ENCODE results near the gene RNF145. TPM values are rescaled to one million over a fixed set of nuclear protein-coding genes. Genes with fewer than 3 reads are reported as not detected.

RNF145 gene
- polyA plus RNA-seq, 2 donors = 26.2 to 48.6 TPM

DNA sequence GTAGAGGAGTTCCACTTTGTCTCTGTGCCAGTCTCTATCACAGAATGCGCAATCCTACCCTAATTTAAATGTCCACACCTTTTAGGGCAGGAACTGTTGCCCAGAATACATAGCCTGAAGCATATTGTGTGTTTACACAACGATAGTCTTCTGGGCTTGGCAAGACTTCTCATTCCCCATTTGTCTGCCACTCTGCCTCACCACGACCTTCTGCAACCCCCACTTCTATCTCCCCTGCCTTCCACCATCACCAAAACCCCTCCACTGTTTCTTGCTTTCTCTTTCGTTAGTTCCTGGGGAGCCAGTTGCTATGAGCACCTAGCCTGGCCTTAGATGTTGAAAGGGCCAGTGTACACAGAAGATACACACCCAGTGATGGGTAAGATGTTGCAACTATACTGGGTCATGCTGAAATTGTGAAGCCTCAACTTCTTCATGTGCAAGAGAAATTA is 883 bp upstream of the RNF145 start:
- 37 to 39% methylated on average over 4 of the region's 4 CpGs for WGBS, 2 donors
- Histone ChIP-seq H3K36me3 (ENCODE audit: control insufficient read depth in 2 of 2, insufficient read depth in 2 of 2, low read length in 1 of 2) (no peaks in the 10 kb centered on the region), H3K4me3 (ENCODE audit: low read depth in 1 of 2, low read length in 2 of 2) (peak overlapping the region; percentile 0 to 82), H3K27ac (ENCODE audit: low read depth in 2 of 2, low read length in 1 of 2) (peak overlapping the region; percentile 97 to 98), H3K27me3 (ENCODE audit: control insufficient read depth in 1 of 2, insufficient read depth in 2 of 2, low read length in 2 of 2) (no peaks in the 10 kb centered on the region), H3K9me3 (ENCODE audit: control insufficient read depth in 2 of 2, insufficient read depth in 1 of 2, low read depth in 1 of 2, low read length in 1 of 2) (no peaks in the 10 kb centered on the region), H3K4me1 (ENCODE audit: control insufficient read depth in 2 of 2, insufficient read depth in 2 of 2, low read length in 1 of 2) (peaks cover 0 to 3% of the 10 kb centered on the region in 2 donors)

GRCh38 chr5:159208514-159209437 is 577 bp downstream of the RNF145 start:
- H3K4me1 ChIP-seq (ENCODE audit: control insufficient read depth in 2 of 2, insufficient read depth in 2 of 2, low read length in 1 of 2) = peaks cover 0 to 3% of the 10 kb centered on the region in 2 donors
- no peaks in the 10 kb centered on the region for H3K27me3 ChIP-seq (ENCODE audit: control insufficient read depth in 1 of 2, insufficient read depth in 2 of 2, low read length in 2 of 2)
- H3K27ac ChIP-seq (ENCODE audit: low read depth in 2 of 2, low read length in 1 of 2) = peak overlapping the region; percentile 97 to 98
- H3K36me3 ChIP-seq (ENCODE audit: control insufficient read depth in 2 of 2, insufficient read depth in 2 of 2, low read length in 1 of 2) = no peaks in the 10 kb centered on the region
- H3K4me3 ChIP-seq (ENCODE audit: low read depth in 1 of 2, low read length in 2 of 2) = peak overlapping the region; percentile 82 to 97
- 0% methylated on average over 36 to 65 of the region's 65 CpGs for WGBS, 2 donors
- no peaks in the 10 kb centered on the region for H3K9me3 ChIP-seq (ENCODE audit: control insufficient read depth in 2 of 2, insufficient read depth in 1 of 2, low read depth in 1 of 2, low read length in 1 of 2)

DNA sequence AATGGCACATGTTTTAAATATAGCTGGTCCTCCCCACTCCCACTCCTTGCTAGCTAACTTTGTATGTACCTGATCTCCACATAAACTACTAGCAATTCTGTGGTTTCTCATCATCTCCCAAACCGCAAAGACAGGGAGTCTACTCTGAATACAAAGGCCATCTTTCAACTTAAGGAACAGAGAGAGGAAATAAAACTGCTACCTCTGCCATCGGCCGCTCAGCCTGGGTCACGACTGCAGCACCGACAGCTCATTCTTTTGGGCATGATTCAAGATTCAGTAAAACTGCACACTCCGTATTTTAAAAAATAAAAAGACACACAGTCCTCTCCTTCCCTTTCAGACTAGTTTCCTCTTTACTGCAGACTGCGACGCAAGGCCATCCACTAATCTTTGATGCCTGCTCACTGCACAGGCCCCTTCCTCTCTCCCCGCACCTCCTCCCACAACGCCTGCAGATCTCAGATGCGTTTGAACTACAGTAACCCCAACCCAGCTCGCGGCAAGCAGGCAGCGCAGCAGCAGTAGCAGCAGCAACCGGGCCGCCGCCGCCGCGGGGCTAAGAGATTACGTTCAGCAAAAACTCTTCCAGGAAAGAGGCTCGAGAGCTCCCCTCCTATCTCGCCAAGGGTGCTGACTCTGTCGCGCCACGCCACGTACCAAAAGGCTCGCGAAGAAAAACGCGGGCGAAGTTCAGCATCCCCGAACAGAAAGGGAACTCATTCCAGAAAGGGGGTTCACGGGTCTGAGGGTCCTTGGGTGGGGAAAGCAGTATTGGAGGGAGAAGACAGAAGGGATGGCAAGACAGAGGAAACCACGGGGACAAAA is 1.5 kb downstream of the RNF145 start:
- Histone ChIP-seq H3K36me3 (ENCODE audit: control insufficient read depth in 2 of 2, insufficient read depth in 2 of 2, low read length in 1 of 2) (no peaks in the 10 kb centered on the region), H3K4me3 (ENCODE audit: low read depth in 1 of 2, low read length in 2 of 2) (peak overlapping the region; percentile 82 to 97), H3K27me3 (ENCODE audit: control insufficient read depth in 1 of 2, insufficient read depth in 2 of 2, low read length in 2 of 2) (no peaks in the 10 kb centered on the region), H3K27ac (ENCODE audit: low read depth in 2 of 2, low read length in 1 of 2) (peak overlapping the region; percentile 97 to 98), H3K4me1 (ENCODE audit: control insufficient read depth in 2 of 2, insufficient read depth in 2 of 2, low read length in 1 of 2) (peaks cover 0 to 3% of the 10 kb centered on the region in 2 donors), H3K9me3 (ENCODE audit: control insufficient read depth in 2 of 2, insufficient read depth in 1 of 2, low read depth in 1 of 2, low read length in 1 of 2) (no peaks in the 10 kb centered on the region)
- WGBS, 2 donors = 0% methylated on average over 35 of the region's 35 CpGs

DNA sequence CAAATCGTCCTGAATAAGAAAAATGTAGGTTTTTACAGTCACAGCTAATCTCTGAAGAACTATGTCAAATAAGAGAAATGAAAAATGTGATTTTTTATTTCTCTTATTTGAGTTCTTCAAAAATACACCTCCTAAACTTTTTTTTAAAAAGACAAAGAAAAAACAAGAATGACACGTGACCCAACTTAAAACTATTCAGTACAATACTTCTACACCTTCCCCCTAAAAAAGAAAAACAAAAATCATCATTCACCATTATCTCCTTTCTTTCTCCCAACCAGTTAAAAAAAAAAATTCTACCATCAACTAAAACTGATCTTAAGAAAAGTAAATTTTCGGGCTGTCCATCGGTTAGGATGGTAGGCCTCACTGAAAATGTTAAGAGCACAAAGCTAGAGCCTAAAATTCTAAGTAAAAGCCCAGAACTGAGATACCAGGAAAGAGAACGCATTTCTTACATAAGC is 2.1 kb downstream of the RNF145 start:
- H3K4me1 ChIP-seq (ENCODE audit: control insufficient read depth in 2 of 2, insufficient read depth in 2 of 2, low read length in 1 of 2) = peaks cover 0 to 3% of the 10 kb centered on the region in 2 donors
- H3K9me3 ChIP-seq (ENCODE audit: control insufficient read depth in 2 of 2, insufficient read depth in 1 of 2, low read depth in 1 of 2, low read length in 1 of 2) = no peaks in the 10 kb centered on the region
- 5 to 17% methylated on average over 5 of the region's 5 CpGs for WGBS, 2 donors
- H3K27me3 ChIP-seq (ENCODE audit: control insufficient read depth in 1 of 2, insufficient read depth in 2 of 2, low read length in 2 of 2) = no peaks in the 10 kb centered on the region
- peak overlapping the region; percentile 82 to 97 for H3K4me3 ChIP-seq (ENCODE audit: low read depth in 1 of 2, low read length in 2 of 2)
- no peaks in the 10 kb centered on the region for H3K36me3 ChIP-seq (ENCODE audit: control insufficient read depth in 2 of 2, insufficient read depth in 2 of 2, low read length in 1 of 2)
- peak overlapping the region; percentile 97 to 98 for H3K27ac ChIP-seq (ENCODE audit: low read depth in 2 of 2, low read length in 1 of 2)

- Histone ChIP-seq H3K27ac (ENCODE audit: low read depth in 2 of 2, low read length in 1 of 2) (peak overlapping the region in 1 of 2 donors; percentile 69), H3K27me3 (ENCODE audit: control insufficient read depth in 1 of 2, insufficient read depth in 2 of 2, low read length in 2 of 2) (no peaks in the 10 kb centered on the region), H3K4me1 (ENCODE audit: control insufficient read depth in 2 of 2, insufficient read depth in 2 of 2, low read length in 1 of 2) (peaks cover 0 to 3% of the 10 kb centered on the region in 2 donors), H3K36me3 (ENCODE audit: control insufficient read depth in 2 of 2, insufficient read depth in 2 of 2, low read length in 1 of 2) (no peaks in the 10 kb centered on the region), H3K9me3 (ENCODE audit: control insufficient read depth in 2 of 2, insufficient read depth in 1 of 2, low read depth in 1 of 2, low read length in 1 of 2) (no peaks in the 10 kb centered on the region), H3K4me3 (ENCODE audit: low read depth in 1 of 2, low read length in 2 of 2) (peak overlapping the region in 1 of 2 donors; percentile 82)
- WGBS, 2 donors = 18 to 35% methylated on average over 2 of the region's 2 CpGs
Measured at GRCh38 chr5:159206818-159207217, 2.5 kb downstream of the RNF145 start.

DNA sequence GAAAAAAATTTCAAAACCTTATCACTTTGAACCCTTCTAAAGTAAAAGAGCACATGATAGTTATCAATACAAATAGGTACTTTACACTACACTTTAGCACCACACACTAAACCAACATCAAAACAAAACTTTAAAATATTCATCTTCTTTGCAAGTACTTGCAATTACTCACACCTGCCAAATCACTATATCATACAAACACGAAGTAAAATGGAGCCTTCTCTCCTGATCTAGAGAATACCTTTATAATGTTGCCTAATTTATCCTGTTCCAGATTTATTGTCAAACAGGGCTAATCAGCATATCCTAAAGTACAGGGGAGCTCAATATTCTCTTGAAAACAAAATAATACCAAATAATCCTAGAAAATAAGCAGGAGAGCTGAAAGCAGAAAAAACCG is 3.0 kb downstream of the RNF145 start:
- 22 to 32% methylated on average over 2 of the region's 2 CpGs for whole genome bisulfite sequencing, 2 donors
- H3K36me3 ChIP-seq (ENCODE audit: control insufficient read depth in 2 of 2, insufficient read depth in 2 of 2, low read length in 1 of 2) = no peaks in the 10 kb centered on the region
- peak overlapping the region in 1 of 2 donors; percentile 82 for H3K4me3 ChIP-seq (ENCODE audit: low read depth in 1 of 2, low read length in 2 of 2)
- peaks cover 0 to 3% of the 10 kb centered on the region in 2 donors for H3K4me1 ChIP-seq (ENCODE audit: control insufficient read depth in 2 of 2, insufficient read depth in 2 of 2, low read length in 1 of 2)
- no peaks in the 10 kb centered on the region for H3K9me3 ChIP-seq (ENCODE audit: control insufficient read depth in 2 of 2, insufficient read depth in 1 of 2, low read depth in 1 of 2, low read length in 1 of 2)
- H3K27me3 ChIP-seq (ENCODE audit: control insufficient read depth in 1 of 2, insufficient read depth in 2 of 2, low read length in 2 of 2) = no peaks in the 10 kb centered on the region
- H3K27ac ChIP-seq (ENCODE audit: low read depth in 2 of 2, low read length in 1 of 2) = peak overlapping the region in 1 of 2 donors; percentile 69

DNA sequence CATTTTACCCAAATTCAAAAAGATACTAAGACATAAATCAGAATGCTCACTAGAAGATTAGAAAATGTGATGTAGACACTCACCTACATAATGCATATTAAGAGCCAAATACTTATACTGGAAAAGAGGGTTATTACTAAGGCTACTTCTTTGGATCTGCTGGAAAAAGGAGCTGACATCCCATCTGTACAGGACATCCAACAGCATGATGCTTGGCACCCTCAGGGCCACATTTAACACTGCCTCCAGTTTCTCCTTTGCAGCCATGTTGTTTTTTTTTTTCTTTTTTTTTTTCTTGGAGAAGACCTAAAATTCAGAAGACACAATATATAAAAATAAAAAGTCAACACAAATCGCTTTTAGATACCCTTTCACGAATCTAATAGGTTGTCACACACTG is 6.0 kb downstream of the RNF145 start:
- no peak overlapping the region for H3K27ac ChIP-seq (ENCODE audit: low read depth in 2 of 2, low read length in 1 of 2)
- H3K4me1 ChIP-seq (ENCODE audit: control insufficient read depth in 2 of 2, insufficient read depth in 2 of 2, low read length in 1 of 2) = no peaks in the 10 kb centered on the region

DNA sequence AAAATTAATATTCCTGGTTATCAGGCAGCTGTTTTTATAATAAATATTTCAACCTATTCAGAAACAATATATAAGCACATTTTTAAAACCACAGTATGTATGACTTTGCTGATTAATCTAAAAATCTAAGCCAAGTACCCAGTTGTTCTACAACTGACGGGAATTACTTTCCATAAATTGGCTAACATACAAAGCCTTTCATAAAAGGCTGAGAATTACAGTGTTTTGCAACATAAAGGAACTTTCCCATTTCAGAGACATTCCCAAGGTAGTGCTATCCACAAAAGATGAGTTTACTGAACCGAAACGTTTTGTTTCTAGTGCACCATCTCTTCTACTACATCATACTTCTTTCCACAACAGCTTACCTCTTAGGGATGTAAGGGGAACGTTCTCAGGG is 7.2 kb downstream of the RNF145 start:
- Histone ChIP-seq H3K4me3 (ENCODE audit: low read depth in 1 of 2, low read length in 2 of 2) (no peak overlapping the region), H3K9me3 (ENCODE audit: control insufficient read depth in 2 of 2, insufficient read depth in 1 of 2, low read depth in 1 of 2, low read length in 1 of 2) (no peaks in the 10 kb centered on the region), H3K27ac (ENCODE audit: low read depth in 2 of 2, low read length in 1 of 2) (no peak overlapping the region), H3K27me3 (ENCODE audit: control insufficient read depth in 1 of 2, insufficient read depth in 2 of 2, low read length in 2 of 2) (no peaks in the 10 kb centered on the region), H3K4me1 (ENCODE audit: control insufficient read depth in 2 of 2, insufficient read depth in 2 of 2, low read length in 1 of 2) (no peaks in the 10 kb centered on the region), H3K36me3 (ENCODE audit: control insufficient read depth in 2 of 2, insufficient read depth in 2 of 2, low read length in 1 of 2) (peaks cover 0 to 3% of the 10 kb centered on the region in 2 donors)
- WGBS, 2 donors = 43 to 66% methylated on average over 4 of the region's 4 CpGs

More for the DNA sequence above, 6.0 kb downstream of the RNF145 start:
- WGBS, 2 donors = 69 to 74% methylated on average over 2 of the region's 2 CpGs
- Histone ChIP-seq H3K4me3 (ENCODE audit: low read depth in 1 of 2, low read length in 2 of 2) (no peak overlapping the region), H3K27me3 (ENCODE audit: control insufficient read depth in 1 of 2, insufficient read depth in 2 of 2, low read length in 2 of 2) (no peaks in the 10 kb centered on the region), H3K9me3 (ENCODE audit: control insufficient read depth in 2 of 2, insufficient read depth in 1 of 2, low read depth in 1 of 2, low read length in 1 of 2) (no peaks in the 10 kb centered on the region), H3K36me3 (ENCODE audit: control insufficient read depth in 2 of 2, insufficient read depth in 2 of 2, low read length in 1 of 2) (peaks cover 0 to 3% of the 10 kb centered on the region in 2 donors)

GRCh38 chr5:159199780-159200179 is 9.6 kb downstream of the RNF145 start:
- no peaks in the 10 kb centered on the region for H3K9me3 ChIP-seq (ENCODE audit: control insufficient read depth in 2 of 2, insufficient read depth in 1 of 2, low read depth in 1 of 2, low read length in 1 of 2)
- no peaks in the 10 kb centered on the region for H3K4me1 ChIP-seq (ENCODE audit: control insufficient read depth in 2 of 2, insufficient read depth in 2 of 2, low read length in 1 of 2)
- WGBS, 2 donors = 94 to 96% methylated on average over 2 of the region's 2 CpGs

More at GRCh38 chr5:159199780-159200179, 9.6 kb downstream of the RNF145 start:
- no peaks in the 10 kb centered on the region for H3K27me3 ChIP-seq (ENCODE audit: control insufficient read depth in 1 of 2, insufficient read depth in 2 of 2, low read length in 2 of 2)
- H3K27ac ChIP-seq (ENCODE audit: low read depth in 2 of 2, low read length in 1 of 2) = no peak overlapping the region
- peaks cover 0 to 3% of the 10 kb centered on the region in 2 donors for H3K36me3 ChIP-seq (ENCODE audit: control insufficient read depth in 2 of 2, insufficient read depth in 2 of 2, low read length in 1 of 2)
- no peak overlapping the region for H3K4me3 ChIP-seq (ENCODE audit: low read depth in 1 of 2, low read length in 2 of 2)

All from esophagus (tissue), 2 donors.